HCEC 1CT (cell line): ENCODE data around the gene C1GALT1C1L.
A peak's percentile ranks its signal among the peaks of the same experiment; 100 is the strongest.
"Not testable (repeated sequence)": the region's sequence is repeated elsewhere in the genome, so short reads cannot be mapped to it uniquely, and the experiment has no call there.

Experiments
- DNase-seq: peaks from one replicate; pipeline ENCODE4 v3.0.0-alpha.2; 2017

Gene C1GALT1C1L

GRCh38 chr2:43676322-43677050 is at the start of gene C1GALT1C1L:
Gene C1GALT1C1L (minus strand): TSS chr2:43676429. CDS start chr2:43676322, 107 bp downstream.
- DNase-seq: peak; percentile 29

GRCh38 chr2:43725711-43726246 is 49.5 kb upstream of the C1GALT1C1L start:
- DNase-seq: no peak

GRCh38 chr2:43724728-43725526 is 48.7 kb upstream of the C1GALT1C1L start:
- DNase-seq: no peak

- no peak for DNase-seq
Measured at GRCh38 chr2:43718530-43719124, 42.4 kb upstream of the C1GALT1C1L start.

GRCh38 chr2:43717322-43717721 is 41.1 kb upstream of the C1GALT1C1L start:
- DNase-seq: no peak

GRCh38 chr2:43715300-43716098 is 39.3 kb upstream of the C1GALT1C1L start:
- DNase-seq: no peak

- DNase-seq: peak; percentile 70
Measured at GRCh38 chr2:43714164-43714563, 37.9 kb upstream of the C1GALT1C1L start.

GRCh38 chr2:43710866-43711265 is 34.6 kb upstream of the C1GALT1C1L start:
- DNase-seq: no peak

- no peak for DNase-seq
Measured at GRCh38 chr2:43708891-43709290, 32.7 kb upstream of the C1GALT1C1L start.

- DNase-seq: no peak
Measured at GRCh38 chr2:43708178-43708577, 31.9 kb upstream of the C1GALT1C1L start.

GRCh38 chr2:43707255-43708015 is 31.2 kb upstream of the C1GALT1C1L start:
- DNase-seq: peak; percentile 73

GRCh38 chr2:43701111-43701510 is 24.9 kb upstream of the C1GALT1C1L start:
- DNase-seq: no peak

- no peak for DNase-seq
Measured at GRCh38 chr2:43699761-43700160, 23.5 kb upstream of the C1GALT1C1L start.

GRCh38 chr2:43698140-43698539 is 21.9 kb upstream of the C1GALT1C1L start:
- not testable (repeated sequence) for DNase-seq

GRCh38 chr2:43692428-43692994 is 16.3 kb upstream of the C1GALT1C1L start:
- no peak for DNase-seq

- DNase-seq: no peak
Measured at GRCh38 chr2:43689999-43690398, 13.8 kb upstream of the C1GALT1C1L start.

- DNase-seq: no peak
Measured at GRCh38 chr2:43685357-43685756, 9.1 kb upstream of the C1GALT1C1L start.

- not testable (repeated sequence) for DNase-seq
Measured at GRCh38 chr2:43677783-43678182, 1.6 kb upstream of the C1GALT1C1L start.

GRCh38 chr2:43675646-43676321 is 445 bp downstream of the C1GALT1C1L start:
- DNase-seq: no peak

GRCh38 chr2:43657241-43657640 is 19.0 kb downstream of the C1GALT1C1L start:
- DNase-seq: no peak

GRCh38 chr2:43653506-43653905 is 22.7 kb downstream of the C1GALT1C1L start:
- no peak for DNase-seq
